SK-N-SH (cell line): Measurements from ENCODE around the gene GSTA5. TPM values are rescaled to one million over a fixed set of nuclear protein-coding genes. Genes with fewer than 3 reads are reported as not detected.

Source experiments
- CTCF ChIA-PET: fragments of 300-600, 350-600 bp; formaldehyde crosslinking; extraction: SDS; loops from one replicate; lab custom pipeline; 2021; lab: Yijun Ruan, JAX
- POLR2A ChIA-PET: fragments of 350-600 bp; sonication (Branson Sonifier 250); formaldehyde crosslinking; extraction: SDS; loops from one replicate; lab custom pipeline; 2020; ENCODE audit warnings: antibody characterized with exemption, inconsistent platforms; lab: Yijun Ruan, JAX
- DNase-seq: peaks from one replicate; pipeline ENCODE4 v3.0.0; 2012
- H2AFZ ChIP-seq: fragments of 200-600 bp; sonication (generic); 2 replicates; pipeline ENCODE4 v1.8.1; 2016; ENCODE audit warnings: antibody characterized with exemption, mild to moderate bottlenecking, low read depth
- H3F3A ChIP-seq: fragments of 200-600 bp; sonication (generic); replicated peaks from 2 replicates; pipeline ENCODE3; 2016; ENCODE audit warnings: antibody characterized with exemption, mild to moderate bottlenecking; ENCODE audit not compliant: insufficient read depth
- H3K27ac ChIP-seq, 2 experiments: fragments of 200-500 bp in 1 of 2; fragments of 200-600 bp in 1 of 2; sonication (Bioruptor generic) in 1 of 2; sonication (generic), shearing (Covaris generic) in 1 of 2; 2 replicates each; pipeline versions ENCODE4 v1.5.1 to v1.6.1; 2014 to 2016; ENCODE audit warnings: low read depth in 2 of 2, inconsistent platforms in 1 of 2, low read length in 1 of 2, mild to moderate bottlenecking in 1 of 2, mixed read lengths in 1 of 2
- H3K27me3 ChIP-seq: fragments of 200-600 bp; sonication (generic), shearing (Covaris generic); 2 replicates; pipeline ENCODE4 v1.6.1; 2016; ENCODE audit warnings: mixed run types; ENCODE audit not compliant: insufficient read depth
- H3K36me3 ChIP-seq, 2 experiments: fragments of 200-500 bp in 1 of 2; fragments of 200-600 bp in 1 of 2; sonication (Bioruptor generic) in 1 of 2; sonication (generic) in 1 of 2; replicated peaks in 1 of 2; 2 replicates each; pipeline versions ENCODE3 to v1.5.1; 2014 to 2016; ENCODE audit warnings: low read length in 1 of 2, mild to moderate bottlenecking in 1 of 2; ENCODE audit not compliant: insufficient read depth in 2 of 2, control insufficient read depth in 1 of 2
- H3K4me1 ChIP-seq, 2 experiments: fragments of 200-500 bp in 1 of 2; fragments of 200-600 bp in 1 of 2; sonication (Bioruptor generic) in 1 of 2; sonication (generic), shearing (Covaris generic) in 1 of 2; 2 replicates each; pipeline versions ENCODE4 v1.5.1 to v1.6.1; 2014 to 2016; ENCODE audit warnings: low read depth in 1 of 2, low read length in 1 of 2, mixed run types in 1 of 2; ENCODE audit not compliant: insufficient read depth in 2 of 2, control insufficient read depth in 1 of 2
- H3K4me2 ChIP-seq: fragments of 200-600 bp; sonication (generic), shearing (Covaris generic); 2 replicates; pipeline ENCODE4 v1.6.1; 2017; ENCODE audit warnings: mixed run types
- H3K4me3 ChIP-seq, 2 experiments: fragments of 200-500 bp in 1 of 2; fragments of 200-600 bp in 1 of 2; sonication (Bioruptor generic) in 1 of 2; sonication (generic), shearing (Covaris generic) in 1 of 2; 2 replicates each; pipeline versions ENCODE4 v1.5.1 to v1.8.1; 2014 to 2016; ENCODE audit warnings: low read depth in 2 of 2, inconsistent platforms in 1 of 2, low read length in 1 of 2, mild to moderate bottlenecking in 1 of 2, mixed read lengths in 1 of 2, moderate library complexity in 1 of 2
- H3K79me2 ChIP-seq: fragments of 200-600 bp; sonication (generic); 2 replicates; pipeline ENCODE4 v1.8.1; 2017; ENCODE audit warnings: mild to moderate bottlenecking; ENCODE audit not compliant: insufficient read depth
- H3K9ac ChIP-seq: fragments of 200-600 bp; sonication (generic); 2 replicates; pipeline ENCODE4 v1.6.1; 2017; ENCODE audit warnings: mixed run types
- H3K9me2 ChIP-seq: fragments of 200-600 bp; sonication (generic); 2 replicates; pipeline ENCODE4 v1.6.1; 2017; ENCODE audit warnings: mixed run types
- H3K9me3 ChIP-seq: fragments of 200-600 bp; sonication (generic); 2 replicates; pipeline ENCODE4 v1.6.1; 2017; ENCODE audit warnings: mixed run types, mild to moderate bottlenecking, moderate library complexity
- H4K20me1 ChIP-seq: fragments of 200-600 bp; sonication (generic); 2 replicates; pipeline ENCODE4 v1.6.1; 2017; ENCODE audit warnings: mild to moderate bottlenecking, mixed run types; ENCODE audit not compliant: insufficient read depth
- EP300 ChIP-seq, 2 experiments: IDR thresholded peaks; 2 replicates each; pipeline versions ENCODE4 v1.4.0 to v1.6.1; 2012; ENCODE audit warnings: borderline replicate concordance in 1 of 2, low read depth in 1 of 2, low read length in 1 of 2
- FOXM1 ChIP-seq: IDR thresholded peaks from 2 replicates; pipeline ENCODE4 v1.4.0; 2012; ENCODE audit warnings: low read depth, mild to moderate bottlenecking
- GABPA ChIP-seq: IDR thresholded peaks from 2 replicates; pipeline ENCODE4 v1.4.0; 2012; ENCODE audit warnings: low read depth, mild to moderate bottlenecking
- MAX ChIP-seq: IDR thresholded peaks from 2 replicates; pipeline ENCODE4 v1.4.0; 2012; ENCODE audit warnings: low read depth
- MXI1 ChIP-seq: IDR thresholded peaks from 2 replicates; pipeline ENCODE4 v1.6.1; 2012; ENCODE audit warnings: mild to moderate bottlenecking, low read depth, low read length, improper control_type of control experiment
- NRF1 ChIP-seq: IDR thresholded peaks from 2 replicates; pipeline ENCODE4 v1.6.1; 2012; ENCODE audit warnings: low read depth, mild to moderate bottlenecking, low read length
- RFX5 ChIP-seq: IDR thresholded peaks from 2 replicates; pipeline ENCODE4 v1.6.1; 2012; ENCODE audit warnings: mild to moderate bottlenecking, improper control_type of control experiment, low read length
- ZBTB33 ChIP-seq: IDR thresholded peaks from 2 replicates; pipeline ENCODE4 v1.4.0; 2012; ENCODE audit warnings: low read depth, borderline replicate concordance
- WGBS: methylation state at CpG from one replicate; pipeline ENCODE4 v1.1.6; 2017; ENCODE audit warnings: low lambda C conversion rate; 5-methylcytosine and 5-hydroxymethylcytosine counted together
- polyA plus RNA-seq, 3 experiments: library from polyadenylated mRNA; depleted of rRNA; stranded (reverse); fragments of >200 nt; gene quantifications; 2 replicates each; pipeline ENCODE4 v1.2.3, GENCODE V29; 2012
- TF ChIP-seq, protein P1 (sequence below): IDR thresholded peaks from 2 replicates; pipeline ENCODE4 v1.4.0; 2012; ENCODE audit warnings: low read depth, borderline replicate concordance
- TF ChIP-seq, protein P2 (sequence below): fragments of 200-600 bp; sonication (generic); IDR thresholded peaks from 2 replicates; pipeline ENCODE4 v1.6.1; 2017; ENCODE audit warnings: antibody characterized with exemption, mild to moderate bottlenecking, moderate library complexity

Gene GSTA5
- polyA plus RNA-seq, 1 of the 3 experiments (the other 2 are of a cell fraction) = not detected

GRCh38 chr6:52821842-52822241 is 18.8 kb downstream of the GSTA5 start:
- no peaks in the 10 kb centered on the region for H3K9me2 ChIP-seq
- no peak overlapping the region for H3K4me2 ChIP-seq
- no peaks in the 10 kb centered on the region for H4K20me1 ChIP-seq
- H3K27ac ChIP-seq = no peak overlapping the region
- no peak for DNase-seq
- no peak for TF ChIP-seq MAX
- no peak for TF ChIP-seq ZBTB33
- TF ChIP-seq MXI1 = no peak
- TF ChIP-seq, protein P1, sequence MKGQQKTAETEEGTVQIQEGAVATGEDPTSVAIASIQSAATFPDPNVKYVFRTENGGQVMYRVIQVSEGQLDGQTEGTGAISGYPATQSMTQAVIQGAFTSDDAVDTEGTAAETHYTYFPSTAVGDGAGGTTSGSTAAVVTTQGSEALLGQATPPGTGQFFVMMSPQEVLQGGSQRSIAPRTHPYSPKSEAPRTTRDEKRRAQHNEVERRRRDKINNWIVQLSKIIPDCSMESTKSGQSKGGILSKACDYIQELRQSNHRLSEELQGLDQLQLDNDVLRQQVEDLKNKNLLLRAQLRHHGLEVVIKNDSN = no peak
- TF ChIP-seq, protein P2, sequence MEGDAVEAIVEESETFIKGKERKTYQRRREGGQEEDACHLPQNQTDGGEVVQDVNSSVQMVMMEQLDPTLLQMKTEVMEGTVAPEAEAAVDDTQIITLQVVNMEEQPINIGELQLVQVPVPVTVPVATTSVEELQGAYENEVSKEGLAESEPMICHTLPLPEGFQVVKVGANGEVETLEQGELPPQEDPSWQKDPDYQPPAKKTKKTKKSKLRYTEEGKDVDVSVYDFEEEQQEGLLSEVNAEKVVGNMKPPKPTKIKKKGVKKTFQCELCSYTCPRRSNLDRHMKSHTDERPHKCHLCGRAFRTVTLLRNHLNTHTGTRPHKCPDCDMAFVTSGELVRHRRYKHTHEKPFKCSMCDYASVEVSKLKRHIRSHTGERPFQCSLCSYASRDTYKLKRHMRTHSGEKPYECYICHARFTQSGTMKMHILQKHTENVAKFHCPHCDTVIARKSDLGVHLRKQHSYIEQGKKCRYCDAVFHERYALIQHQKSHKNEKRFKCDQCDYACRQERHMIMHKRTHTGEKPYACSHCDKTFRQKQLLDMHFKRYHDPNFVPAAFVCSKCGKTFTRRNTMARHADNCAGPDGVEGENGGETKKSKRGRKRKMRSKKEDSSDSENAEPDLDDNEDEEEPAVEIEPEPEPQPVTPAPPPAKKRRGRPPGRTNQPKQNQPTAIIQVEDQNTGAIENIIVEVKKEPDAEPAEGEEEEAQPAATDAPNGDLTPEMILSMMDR = no peak
- no peak for TF ChIP-seq NRF1
- no peak for TF ChIP-seq EP300 (IDR thresholded peaks at IDR 0.05; ENCODE audit: borderline replicate concordance in 1 of 2, low read depth in 1 of 2, low read length in 1 of 2)
- no peak for TF ChIP-seq GABPA
- TF ChIP-seq, all 33 proteins: peak for 0
- H3K4me3 ChIP-seq = no peak overlapping the region
- H3K79me2 ChIP-seq = no peaks in the 10 kb centered on the region
- no peaks in the 10 kb centered on the region for H3K4me1 ChIP-seq
- H3K27me3 ChIP-seq = no peaks in the 10 kb centered on the region
- H3F3A ChIP-seq = no peaks in the 10 kb centered on the region
- ChIA-PET POLR2A (no interaction called here), CTCF (no interaction called here)
- H3K36me3 ChIP-seq = no peaks in the 10 kb centered on the region
- H2AFZ ChIP-seq = no peak overlapping the region
- 0% methylated on average over 1 of the region's 1 CpG for WGBS
- no peaks in the 10 kb centered on the region for H3K9me3 ChIP-seq
- H3K9ac ChIP-seq = no peak overlapping the region

DNA sequence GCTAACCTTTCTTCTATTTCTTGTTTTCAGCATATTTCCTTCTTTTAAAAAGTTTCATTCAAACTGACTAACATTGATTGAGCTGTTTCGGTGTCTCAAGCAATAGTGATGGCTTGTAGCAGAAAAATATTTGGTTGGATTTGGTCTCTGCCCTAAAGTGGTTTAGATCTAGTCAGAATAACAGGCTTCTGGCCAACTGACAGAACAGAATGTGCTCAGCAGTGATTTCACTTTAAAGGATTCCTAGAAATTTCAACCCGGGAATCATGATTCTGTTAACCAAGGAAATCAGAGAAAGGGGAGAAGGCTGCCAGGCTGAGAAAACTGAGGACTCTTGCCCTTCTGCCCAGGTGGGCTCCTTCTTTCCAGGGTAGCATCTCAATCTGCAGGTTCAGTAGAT is 20.4 kb downstream of the GSTA5 start:
- no peak for TF ChIP-seq MAX
- no peak for TF ChIP-seq FOXM1
- no peak for TF ChIP-seq RFX5
- TF ChIP-seq MXI1 = no peak
- no peak overlapping the region for H3K4me2 ChIP-seq
- H3K9ac ChIP-seq = no peak overlapping the region
- no peaks in the 10 kb centered on the region for H3K9me3 ChIP-seq
- DNase-seq = no peak
- H2AFZ ChIP-seq = no peak overlapping the region
- H3K4me3 ChIP-seq = no peak overlapping the region
- WGBS = 21% methylated on average over 2 of the region's 2 CpGs
- H3K9me2 ChIP-seq = no peaks in the 10 kb centered on the region
- no peaks in the 10 kb centered on the region for H4K20me1 ChIP-seq
- peaks cover 0 to 2% of the 10 kb centered on the region in 2 experiments; a peak in 1 of 4 replicates for H3K4me1 ChIP-seq
- no peak overlapping the region for H3K27ac ChIP-seq
- H3K79me2 ChIP-seq = no peaks in the 10 kb centered on the region
- POLR2A ChIA-PET = no interaction called here
- H3K36me3 ChIP-seq = no peaks in the 10 kb centered on the region
- CTCF ChIA-PET = no interaction called here
- no peaks in the 10 kb centered on the region for H3K27me3 ChIP-seq
- no peaks in the 10 kb centered on the region for H3F3A ChIP-seq
